ENCODE measurements around the gene UNC5B. TPM values are rescaled to one million over a fixed set of nuclear protein-coding genes. Genes with fewer than 3 reads are reported as not detected.

The UNC5B gene
- total RNA-seq, 1 donor from 2014 or later = 13.1 TPM

DNA sequence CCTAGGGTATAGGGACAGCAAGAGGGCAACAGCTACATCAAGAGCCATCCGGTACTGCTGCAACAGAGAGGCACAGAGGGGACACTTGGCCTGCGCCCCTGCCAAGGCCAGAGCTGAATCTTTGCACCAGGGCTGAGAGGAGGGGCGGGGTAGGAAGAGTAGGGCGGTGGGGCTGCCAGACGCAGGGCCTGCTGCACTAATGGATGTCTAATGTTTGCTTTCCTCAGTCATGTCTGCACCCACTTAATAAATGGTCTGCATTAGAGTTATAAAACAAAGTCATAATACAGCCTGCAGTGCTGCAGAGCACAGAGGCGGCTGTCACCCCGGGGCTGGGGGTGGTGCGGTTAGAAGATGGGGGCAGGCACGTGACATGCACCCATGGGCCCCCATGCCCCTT is 64.5 kb downstream of the UNC5B start:
- no peaks in the 10 kb centered on the region for H3K27me3 Mint-ChIP-seq (ENCODE audit: unreplicated experiment)
- peaks cover 2% of the 10 kb centered on the region for H3K36me3 Mint-ChIP-seq (ENCODE audit: unreplicated experiment)
- peaks cover 17% of the 10 kb centered on the region for H3K4me1 Mint-ChIP-seq (ENCODE audit: unreplicated experiment)
- no peak for DNase-seq (ENCODE audit: extremely low spot score, unreplicated experiment)
- no peak overlapping the region for H3K4me3 Mint-ChIP-seq (ENCODE audit: unreplicated experiment)
- H3K9me3 Mint-ChIP-seq (ENCODE audit: unreplicated experiment) = no peaks in the 10 kb centered on the region
- TF ChIP-seq, protein P1, sequence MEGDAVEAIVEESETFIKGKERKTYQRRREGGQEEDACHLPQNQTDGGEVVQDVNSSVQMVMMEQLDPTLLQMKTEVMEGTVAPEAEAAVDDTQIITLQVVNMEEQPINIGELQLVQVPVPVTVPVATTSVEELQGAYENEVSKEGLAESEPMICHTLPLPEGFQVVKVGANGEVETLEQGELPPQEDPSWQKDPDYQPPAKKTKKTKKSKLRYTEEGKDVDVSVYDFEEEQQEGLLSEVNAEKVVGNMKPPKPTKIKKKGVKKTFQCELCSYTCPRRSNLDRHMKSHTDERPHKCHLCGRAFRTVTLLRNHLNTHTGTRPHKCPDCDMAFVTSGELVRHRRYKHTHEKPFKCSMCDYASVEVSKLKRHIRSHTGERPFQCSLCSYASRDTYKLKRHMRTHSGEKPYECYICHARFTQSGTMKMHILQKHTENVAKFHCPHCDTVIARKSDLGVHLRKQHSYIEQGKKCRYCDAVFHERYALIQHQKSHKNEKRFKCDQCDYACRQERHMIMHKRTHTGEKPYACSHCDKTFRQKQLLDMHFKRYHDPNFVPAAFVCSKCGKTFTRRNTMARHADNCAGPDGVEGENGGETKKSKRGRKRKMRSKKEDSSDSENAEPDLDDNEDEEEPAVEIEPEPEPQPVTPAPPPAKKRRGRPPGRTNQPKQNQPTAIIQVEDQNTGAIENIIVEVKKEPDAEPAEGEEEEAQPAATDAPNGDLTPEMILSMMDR (IDR thresholded peaks at IDR 0.05) = no peak
- H3K27ac Mint-ChIP-seq (ENCODE audit: unreplicated experiment) = no peak overlapping the region

DNA sequence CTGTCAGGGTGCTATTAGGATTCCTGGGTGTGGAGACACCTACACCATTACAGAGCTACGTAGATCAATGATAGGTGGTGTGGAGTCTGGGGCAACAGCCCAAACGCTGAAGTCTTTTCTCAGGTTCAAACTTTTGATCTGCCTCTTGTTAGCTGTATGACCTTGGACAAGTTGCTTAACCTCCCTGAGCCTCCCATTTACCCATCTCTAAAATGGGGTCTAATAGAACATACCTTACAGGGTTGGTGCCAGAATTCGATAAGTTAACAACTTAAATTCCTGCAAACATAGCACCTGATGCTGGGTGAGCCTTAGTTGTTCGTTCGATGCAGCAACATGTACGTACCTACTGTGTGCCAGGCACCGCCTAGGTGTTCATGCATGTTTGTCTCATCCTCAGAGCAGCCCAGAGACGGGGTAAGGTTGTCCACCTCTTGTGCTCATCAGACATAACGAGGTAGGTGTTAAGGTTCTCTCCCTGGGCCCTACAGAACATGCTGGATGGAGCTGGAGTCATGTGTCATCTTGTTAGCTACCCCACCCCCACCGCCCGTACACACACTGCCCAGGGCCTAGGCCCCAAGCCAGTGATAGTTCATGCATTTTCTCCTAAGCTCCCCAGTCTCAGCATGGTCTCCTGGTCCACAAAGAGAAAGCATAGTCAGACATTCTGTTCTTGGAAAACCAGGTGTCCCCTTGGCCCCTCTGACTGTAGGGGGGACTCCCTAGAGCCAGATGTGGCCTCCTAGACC is 65.7 kb downstream of the UNC5B start:
- no peak overlapping the region for H3K27ac Mint-ChIP-seq (ENCODE audit: unreplicated experiment)
- peaks cover 2% of the 10 kb centered on the region for H3K36me3 Mint-ChIP-seq (ENCODE audit: unreplicated experiment)
- peaks cover 14% of the 10 kb centered on the region for H3K4me1 Mint-ChIP-seq (ENCODE audit: unreplicated experiment)
- H3K9me3 Mint-ChIP-seq (ENCODE audit: unreplicated experiment) = no peaks in the 10 kb centered on the region
- no peak overlapping the region for H3K4me3 Mint-ChIP-seq (ENCODE audit: unreplicated experiment)
- H3K27me3 Mint-ChIP-seq (ENCODE audit: unreplicated experiment) = no peaks in the 10 kb centered on the region
- TF ChIP-seq, protein P1 (IDR thresholded peaks at IDR 0.05) = no peak
- no peak for DNase-seq (ENCODE audit: extremely low spot score, unreplicated experiment)

DNA sequence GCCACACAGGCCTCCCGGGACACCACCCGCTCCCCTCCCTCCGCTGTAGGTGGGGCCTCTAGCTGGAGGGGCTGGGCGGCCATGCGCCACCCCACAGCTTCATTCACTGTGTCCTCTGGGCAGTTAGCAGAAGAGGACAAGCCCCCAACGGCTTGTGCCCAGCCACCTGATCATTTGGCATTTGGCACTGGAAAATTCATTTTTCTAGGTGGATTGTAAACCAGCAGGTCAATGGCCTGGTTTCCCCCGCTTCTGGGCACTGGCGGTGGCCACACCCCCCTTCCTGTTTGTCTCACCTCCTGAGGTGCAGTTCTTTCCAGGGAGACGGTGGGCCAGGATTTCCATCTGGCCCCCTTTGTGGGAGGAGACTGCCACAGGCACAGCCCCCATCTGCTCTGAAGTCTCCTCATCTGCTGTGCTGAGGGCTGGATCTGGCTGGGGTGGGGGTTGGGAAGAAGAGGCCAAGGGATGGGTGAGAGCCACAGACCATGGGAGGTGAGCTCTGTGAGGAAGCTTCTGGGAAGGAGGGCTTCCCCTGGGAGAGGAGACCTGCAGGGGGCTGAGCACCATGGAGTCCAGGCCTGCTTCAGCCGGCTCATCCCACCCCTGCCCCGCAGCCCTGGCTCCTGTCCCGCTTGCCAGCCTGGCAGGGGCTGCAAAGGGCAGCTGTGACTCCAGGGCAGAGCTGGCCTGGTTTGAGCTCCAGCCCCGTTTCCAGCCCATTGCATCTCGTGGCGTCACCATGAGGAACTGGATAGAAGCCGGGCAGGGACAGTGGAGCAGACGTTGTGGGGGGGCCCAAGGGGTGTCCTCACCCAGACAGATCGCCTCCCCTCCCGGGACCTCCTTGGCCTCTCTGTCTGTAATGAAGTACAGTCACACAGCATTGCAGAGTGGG is 66.6 kb downstream of the UNC5B start:
- TF ChIP-seq, protein P1 (IDR thresholded peaks at IDR 0.05) = no peak
- no peak for DNase-seq (ENCODE audit: extremely low spot score, unreplicated experiment)
- Mint-ChIP-seq H3K4me3 (ENCODE audit: unreplicated experiment) (no peak overlapping the region), H3K9me3 (ENCODE audit: unreplicated experiment) (no peaks in the 10 kb centered on the region), H3K27me3 (ENCODE audit: unreplicated experiment) (no peaks in the 10 kb centered on the region), H3K4me1 (ENCODE audit: unreplicated experiment) (peaks cover 14% of the 10 kb centered on the region), H3K27ac (ENCODE audit: unreplicated experiment) (no peak overlapping the region), H3K36me3 (ENCODE audit: unreplicated experiment) (peaks cover 2% of the 10 kb centered on the region)

DNA sequence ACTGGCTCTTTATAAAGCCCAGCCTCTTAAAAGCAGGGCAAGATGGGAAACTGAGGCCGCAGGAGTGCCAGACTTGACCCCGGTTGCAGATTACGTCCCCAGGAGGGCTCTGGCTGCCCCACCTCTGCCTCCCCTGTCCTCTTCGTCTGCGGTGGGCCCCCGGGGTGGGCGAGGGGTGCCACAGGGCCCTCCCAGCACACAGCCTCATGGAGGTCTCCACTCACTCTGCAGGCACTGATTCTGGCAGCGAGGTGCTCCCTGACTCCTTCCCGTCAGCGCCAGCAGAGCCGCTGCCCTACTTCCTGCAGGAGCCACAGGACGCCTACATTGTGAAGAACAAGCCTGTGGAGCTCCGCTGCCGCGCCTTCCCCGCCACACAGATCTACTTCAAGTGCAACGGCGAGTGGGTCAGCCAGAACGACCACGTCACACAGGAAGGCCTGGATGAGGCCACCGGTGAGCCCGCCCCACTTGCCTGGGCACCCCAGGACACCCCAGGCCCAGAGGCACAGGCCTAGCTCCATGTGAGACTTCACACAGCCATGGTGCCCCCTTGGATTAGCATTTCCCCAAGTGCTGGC is 67.3 kb downstream of the UNC5B start:
- H3K4me3 Mint-ChIP-seq (ENCODE audit: unreplicated experiment) = no peak overlapping the region

More for the DNA sequence above, 67.3 kb downstream of the UNC5B start:
- TF ChIP-seq, protein P1 (IDR thresholded peaks at IDR 0.05) = no peak
- H3K9me3 Mint-ChIP-seq (ENCODE audit: unreplicated experiment) = no peaks in the 10 kb centered on the region
- no peak overlapping the region for H3K27ac Mint-ChIP-seq (ENCODE audit: unreplicated experiment)
- no peaks in the 10 kb centered on the region for H3K27me3 Mint-ChIP-seq (ENCODE audit: unreplicated experiment)
- peaks cover 14% of the 10 kb centered on the region for H3K4me1 Mint-ChIP-seq (ENCODE audit: unreplicated experiment)
- DNase-seq (ENCODE audit: extremely low spot score, unreplicated experiment) = no peak
- H3K36me3 Mint-ChIP-seq (ENCODE audit: unreplicated experiment) = peaks cover 2% of the 10 kb centered on the region
